ENCODE results near the gene SCAP.
A peak's percentile ranks its signal among the peaks of the same experiment; 100 is the strongest.

SCAP gene

GRCh38 chr3:47385007-47385406, 90.7 kb downstream of the SCAP start:
- no peak overlapping the region for H3K4me3 ChIP-seq (ENCODE audit: low read depth, low read length)
- ChIA-PET CTCF (no interaction called here), POLR2A (interaction anchor here (0.6 kb wide), 1 partner anchor 45 kb away, joined by 3 read pairs; no protein-coding TSS in a partner anchor)
- H3K9me3 ChIP-seq (ENCODE audit: control insufficient read depth, insufficient read depth, low read depth, low read length) = no peaks in the 10 kb centered on the region
- TF ChIP-seq ZFP37 (tag by site-specific recombination; IDR thresholded peaks at IDR 0.05) = no peak
- no peak for TF ChIP-seq ZNF837 (tag by site-specific recombination; IDR thresholded peaks at IDR 0.05)
- TF ChIP-seq MZF1 (tag by site-specific recombination; IDR thresholded peaks at IDR 0.05; ENCODE audit: borderline replicate concordance) = no peak
- TF ChIP-seq ZBTB49 (tag by site-specific recombination; IDR thresholded peaks at IDR 0.05; ENCODE audit: low read depth) = no peak
- TF ChIP-seq ZNF398 (tag by site-specific recombination; IDR thresholded peaks at IDR 0.05) = no peak
- TF ChIP-seq ZNF175 (tag by site-specific recombination; IDR thresholded peaks at IDR 0.05) = no peak
- TF ChIP-seq SETDB1 (IDR thresholded peaks at IDR 0.05; ENCODE audit: insufficient read length, low read length) = no peak
- TF ChIP-seq ZNF133 (tag by site-specific recombination; IDR thresholded peaks at IDR 0.05) = no peak
- no peak for TF ChIP-seq ZNF138 (tag by site-specific recombination; IDR thresholded peaks at IDR 0.05; ENCODE audit: borderline replicate concordance)
- no peak for TF ChIP-seq ZNF354C (tag by site-specific recombination; IDR thresholded peaks at IDR 0.05; ENCODE audit: borderline replicate concordance, low read depth)
- TF ChIP-seq BCL11B (tag by site-specific recombination; IDR thresholded peaks at IDR 0.05; ENCODE audit: low read depth) = no peak
- TF ChIP-seq ZNF843 (tag by site-specific recombination; IDR thresholded peaks at IDR 0.05) = no peak
- TF ChIP-seq REST (tag by site-specific recombination; IDR thresholded peaks at IDR 0.05) = no peak
- no peak for TF ChIP-seq ZNF48 (tag by site-specific recombination; IDR thresholded peaks at IDR 0.05)
- H3K27ac ChIP-seq (ENCODE audit: extremely low read depth, low read depth, low read length) = no peak overlapping the region
- peaks cover 0 to 19% of the 10 kb centered on the region in 2 experiments; a peak in 1 of 3 replicates for H3K36me3 ChIP-seq (ENCODE audit: control insufficient read depth in 2 of 2, insufficient read depth in 1 of 2, low read length in 2 of 2)
- H3K4me1 ChIP-seq (ENCODE audit: control insufficient read depth, insufficient read depth, low read length) = no peaks in the 10 kb centered on the region

- POLR2A ChIA-PET = interaction anchor here (0.6 kb wide), 1 partner anchor 45 kb away, joined by 3 read pairs; no protein-coding TSS in a partner anchor
Measured at GRCh38 chr3:47384425-47384824, 91.3 kb downstream of the SCAP start.

More at GRCh38 chr3:47384425-47384824, 91.3 kb downstream of the SCAP start:
- Histone ChIP-seq H3K9me3 (ENCODE audit: control insufficient read depth, insufficient read depth, low read depth, low read length) (no peaks in the 10 kb centered on the region), H3K27ac (ENCODE audit: extremely low read depth, low read depth, low read length) (no peak overlapping the region), H3K4me3 (ENCODE audit: low read depth, low read length) (no peak overlapping the region), H3K4me1 (ENCODE audit: control insufficient read depth, insufficient read depth, low read length) (no peaks in the 10 kb centered on the region), H3K36me3 (ENCODE audit: control insufficient read depth in 2 of 2, insufficient read depth in 1 of 2, low read length in 2 of 2) (peaks cover 0 to 19% of the 10 kb centered on the region in 2 experiments; a peak in 1 of 3 replicates)
- CTCF ChIA-PET = no interaction called here
- no peak for TF ChIP-seq ZNF157 (tag by site-specific recombination; IDR thresholded peaks at IDR 0.05)
- TF ChIP-seq ZFP3 (tag by site-specific recombination; IDR thresholded peaks at IDR 0.05; ENCODE audit: low read depth) = 0 out of 2 replicates have a peak, but pooled peaks have one; percentile 26

All from HEK293 (cell line).